ENCODE measurements around the gene RPH3AL. TPM values are rescaled to one million over a fixed set of nuclear protein-coding genes. Genes with fewer than 3 reads are reported as not detected.

Gene RPH3AL
- polyA plus RNA-seq, 1 experiment = 4.0 TPM

DNA sequence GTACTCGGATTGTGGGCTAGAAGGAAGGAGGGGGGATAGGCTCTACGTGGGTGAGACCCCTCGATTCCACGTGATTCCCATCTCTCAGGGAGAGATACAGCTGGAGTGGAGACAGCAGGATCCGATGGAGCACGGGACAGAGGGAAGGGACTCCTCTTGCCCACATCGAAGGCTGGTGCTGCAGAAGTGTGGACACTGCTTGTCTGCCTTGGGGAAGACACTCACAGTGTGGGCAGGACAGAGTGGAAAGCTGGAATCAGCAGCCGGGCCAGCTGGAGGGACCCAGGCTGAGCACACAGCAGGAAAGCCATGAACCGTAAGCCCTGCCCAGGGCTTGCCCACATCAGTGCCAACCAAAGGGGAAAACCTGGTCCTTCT lies 42.1 kb upstream of the RPH3AL start:
- CTCF ChIA-PET = interaction anchor here (1.4 kb wide), 1 partner anchor 248 kb away, joined by 3 read pairs; no protein-coding TSS in a partner anchor
- H3K36me3 ChIP-seq (ENCODE audit: control insufficient read depth, insufficient read depth, low read length) = no peaks in the 10 kb centered on the region

DNA sequence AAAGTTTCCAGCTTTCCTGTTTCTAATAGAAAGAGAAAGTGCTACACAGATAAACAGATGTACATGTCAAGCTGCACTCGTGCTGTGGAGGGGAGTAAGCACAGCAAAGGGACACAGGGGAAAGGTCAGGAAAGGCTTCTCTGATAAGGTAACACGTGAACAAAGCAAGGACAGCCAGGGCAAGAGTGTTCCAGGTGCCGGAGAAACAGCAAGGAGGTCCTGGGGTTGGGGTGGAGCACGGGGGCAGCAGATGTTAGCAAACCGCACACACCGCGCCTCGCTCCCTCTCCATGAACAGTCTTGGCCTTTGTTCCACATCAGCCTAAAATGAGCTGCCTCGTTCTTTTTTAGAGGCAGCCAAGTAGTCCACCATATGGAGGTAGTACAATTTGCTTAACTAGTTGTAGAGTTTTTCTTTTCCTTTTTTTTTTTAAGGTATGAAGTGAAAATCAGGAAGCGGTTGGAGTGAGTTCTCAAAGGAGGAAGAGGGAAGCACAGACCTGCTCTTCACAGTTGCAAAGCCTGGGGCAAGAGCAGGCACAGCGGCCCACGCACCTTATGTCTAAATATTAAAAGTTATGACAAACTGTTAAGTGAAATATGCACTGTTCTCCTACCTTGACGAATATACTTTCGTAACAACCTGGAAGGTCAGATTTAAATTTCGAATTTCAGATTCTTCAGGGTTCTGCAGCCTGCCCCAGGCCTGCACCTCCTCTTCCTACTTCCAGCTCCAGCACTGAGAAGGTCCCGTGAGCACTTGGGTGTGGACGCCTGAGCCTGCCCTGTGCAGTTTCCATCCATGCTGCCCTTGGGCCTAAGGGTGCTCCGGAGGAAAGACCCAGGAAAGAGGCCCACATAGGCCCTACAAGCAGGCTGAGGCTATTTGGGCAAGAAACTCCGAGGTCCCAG lies 41.5 kb upstream of the RPH3AL start:
- CTCF ChIA-PET = interaction anchor here (1.4 kb wide), 1 partner anchor 247 kb away, joined by 3 read pairs; no protein-coding TSS in a partner anchor

More for the DNA sequence above, 42.1 kb upstream of the RPH3AL start:
- H3K4me3 ChIP-seq (ENCODE audit: low read depth, low read length) = no peak overlapping the region
- TF ChIP-seq, protein P1, sequence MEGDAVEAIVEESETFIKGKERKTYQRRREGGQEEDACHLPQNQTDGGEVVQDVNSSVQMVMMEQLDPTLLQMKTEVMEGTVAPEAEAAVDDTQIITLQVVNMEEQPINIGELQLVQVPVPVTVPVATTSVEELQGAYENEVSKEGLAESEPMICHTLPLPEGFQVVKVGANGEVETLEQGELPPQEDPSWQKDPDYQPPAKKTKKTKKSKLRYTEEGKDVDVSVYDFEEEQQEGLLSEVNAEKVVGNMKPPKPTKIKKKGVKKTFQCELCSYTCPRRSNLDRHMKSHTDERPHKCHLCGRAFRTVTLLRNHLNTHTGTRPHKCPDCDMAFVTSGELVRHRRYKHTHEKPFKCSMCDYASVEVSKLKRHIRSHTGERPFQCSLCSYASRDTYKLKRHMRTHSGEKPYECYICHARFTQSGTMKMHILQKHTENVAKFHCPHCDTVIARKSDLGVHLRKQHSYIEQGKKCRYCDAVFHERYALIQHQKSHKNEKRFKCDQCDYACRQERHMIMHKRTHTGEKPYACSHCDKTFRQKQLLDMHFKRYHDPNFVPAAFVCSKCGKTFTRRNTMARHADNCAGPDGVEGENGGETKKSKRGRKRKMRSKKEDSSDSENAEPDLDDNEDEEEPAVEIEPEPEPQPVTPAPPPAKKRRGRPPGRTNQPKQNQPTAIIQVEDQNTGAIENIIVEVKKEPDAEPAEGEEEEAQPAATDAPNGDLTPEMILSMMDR (IDR thresholded peaks at IDR 0.05; ENCODE audit: insufficient read depth, low read depth, low read length) = no peak
- H3K27me3 ChIP-seq (ENCODE audit: control insufficient read depth, insufficient read depth, low read length) = no peaks in the 10 kb centered on the region
- DNase-seq (ENCODE audit: low read depth) = no peak
- POLR2A ChIA-PET = no interaction called here

DNA sequence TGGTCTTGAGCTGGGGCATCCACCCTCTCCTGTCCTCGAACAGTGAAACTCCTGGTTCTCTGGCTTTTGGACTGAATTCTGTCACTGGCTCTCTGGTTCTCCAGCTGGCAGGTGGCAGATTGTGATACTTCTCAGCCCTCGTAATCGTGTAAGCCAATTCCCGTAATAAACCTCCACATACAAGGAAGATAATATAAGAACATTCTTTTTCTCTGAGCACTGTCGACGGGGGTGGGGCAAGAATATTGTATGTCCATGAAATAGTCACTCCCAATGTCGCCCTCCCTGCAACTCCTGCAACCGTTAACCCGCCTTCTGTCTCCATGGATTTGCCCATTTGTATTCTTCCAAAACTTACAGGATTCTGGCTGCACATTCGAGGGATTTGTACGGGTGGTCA lies 39.2 kb upstream of the RPH3AL start:
- no peak for DNase-seq (ENCODE audit: low read depth)
- no peaks in the 10 kb centered on the region for H3K36me3 ChIP-seq (ENCODE audit: control insufficient read depth, insufficient read depth, low read length)
- ChIA-PET CTCF (no interaction called here), POLR2A (no interaction called here)
- TF ChIP-seq, protein P1 (IDR thresholded peaks at IDR 0.05; ENCODE audit: insufficient read depth, low read depth, low read length) = no peak
- 0 out of 2 replicates have a peak, but pooled peaks cover 2% of the 10 kb centered on the region for H3K27me3 ChIP-seq (ENCODE audit: control insufficient read depth, insufficient read depth, low read length)
- no peak overlapping the region for H3K4me3 ChIP-seq (ENCODE audit: low read depth, low read length)

More for the DNA sequence above, 41.5 kb upstream of the RPH3AL start:
- DNase-seq (ENCODE audit: low read depth) = no peak
- TF ChIP-seq, protein P1 (IDR thresholded peaks at IDR 0.05; ENCODE audit: insufficient read depth, low read depth, low read length) = no peak
- Histone ChIP-seq H3K36me3 (ENCODE audit: control insufficient read depth, insufficient read depth, low read length) (no peaks in the 10 kb centered on the region), H3K4me3 (ENCODE audit: low read depth, low read length) (no peak overlapping the region), H3K27me3 (ENCODE audit: control insufficient read depth, insufficient read depth, low read length) (no peaks in the 10 kb centered on the region)
- POLR2A ChIA-PET = no interaction called here

DNA sequence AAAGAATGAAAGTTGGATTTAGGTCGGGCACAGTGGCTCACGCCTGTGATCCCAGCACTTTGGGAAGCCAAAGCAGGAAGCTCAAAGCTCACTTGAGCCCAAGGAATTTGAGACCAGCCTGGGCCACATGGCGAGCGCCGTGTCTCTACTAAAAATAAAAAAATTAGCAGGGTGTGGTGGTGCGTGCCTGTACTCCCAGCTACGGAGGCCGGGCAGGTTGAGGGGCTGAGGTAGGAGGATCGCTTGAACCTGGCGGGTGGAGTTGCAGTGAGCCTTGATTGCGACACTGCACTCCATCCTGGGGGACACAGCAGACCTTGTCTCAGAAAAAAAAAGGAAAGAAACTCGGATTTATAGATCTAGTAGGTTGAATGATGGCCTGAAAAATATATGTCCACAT lies 37.4 kb upstream of the RPH3AL start:
- Histone ChIP-seq H3K4me3 (ENCODE audit: low read depth, low read length) (no peak overlapping the region), H3K27me3 (ENCODE audit: control insufficient read depth, insufficient read depth, low read length) (0 out of 2 replicates have a peak, but pooled peaks cover 2% of the 10 kb centered on the region), H3K36me3 (ENCODE audit: control insufficient read depth, insufficient read depth, low read length) (no peaks in the 10 kb centered on the region)
- ChIA-PET CTCF (no interaction called here), POLR2A (no interaction called here)
- no peak for DNase-seq (ENCODE audit: low read depth)
- TF ChIP-seq, protein P1 (IDR thresholded peaks at IDR 0.05; ENCODE audit: insufficient read depth, low read depth, low read length) = no peak

DNA sequence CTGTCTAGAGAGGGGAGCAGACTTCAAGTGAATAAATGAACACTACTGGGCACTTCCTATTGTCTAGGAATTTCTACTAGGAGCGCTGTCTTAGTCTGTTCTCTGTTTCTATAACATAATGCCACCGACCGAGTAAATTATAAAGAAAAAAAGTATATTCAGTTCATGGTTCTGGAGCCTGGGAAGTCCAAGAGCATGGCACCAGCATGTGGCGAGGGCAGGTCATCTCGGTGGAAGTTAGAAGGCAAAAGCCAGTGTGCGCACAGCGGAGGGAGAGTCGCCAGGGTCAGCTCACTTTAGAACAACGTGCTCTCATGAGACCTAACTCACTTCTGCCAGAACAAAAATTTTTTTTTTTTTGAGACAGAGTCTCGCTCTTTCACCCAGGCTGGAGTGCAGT lies 35.5 kb upstream of the RPH3AL start:
- POLR2A ChIA-PET = no interaction called here
- no peak for DNase-seq (ENCODE audit: low read depth)
- H3K4me3 ChIP-seq (ENCODE audit: low read depth, low read length) = no peak overlapping the region
- 0 out of 2 replicates have a peak, but pooled peaks cover 2% of the 10 kb centered on the region for H3K27me3 ChIP-seq (ENCODE audit: control insufficient read depth, insufficient read depth, low read length)
- H3K36me3 ChIP-seq (ENCODE audit: control insufficient read depth, insufficient read depth, low read length) = no peaks in the 10 kb centered on the region
- CTCF ChIA-PET = interaction anchor here (1.1 to 4.1 kb wide), 2 partner anchors 14 to 224 kb away, joined by 4 to 26 read pairs; no protein-coding TSS in a partner anchor
- TF ChIP-seq, protein P1 (IDR thresholded peaks at IDR 0.05; ENCODE audit: insufficient read depth, low read depth, low read length) = no peak
